ENCODE results near the gene SLC9A4.

- no peak for TF ChIP-seq ZFP3 (CRISPR knock-in tag; IDR thresholded peaks at IDR 0.05)
- TF ChIP-seq CREB5 (CRISPR knock-in tag; IDR thresholded peaks at IDR 0.05; ENCODE audit: low read depth) = no peak
- TF ChIP-seq TOX (CRISPR knock-in tag; IDR thresholded peaks at IDR 0.05; ENCODE audit: borderline replicate concordance) = no peak
- no peak for TF ChIP-seq ARNTL (CRISPR knock-in tag; IDR thresholded peaks at IDR 0.05; ENCODE audit: borderline replicate concordance, low read depth)
- TF ChIP-seq BACH2 (CRISPR knock-in tag; IDR thresholded peaks at IDR 0.05; ENCODE audit: borderline replicate concordance) = no peak
- TF ChIP-seq PATZ1 (CRISPR knock-in tag; IDR thresholded peaks at IDR 0.05; ENCODE audit: borderline replicate concordance) = no peak
- no peak for TF ChIP-seq RARB (CRISPR knock-in tag; IDR thresholded peaks at IDR 0.05)
- no peak for TF ChIP-seq ZFP30 (CRISPR knock-in tag; IDR thresholded peaks at IDR 0.05)
- no peak for TF ChIP-seq ZNF70 (CRISPR knock-in tag; IDR thresholded peaks at IDR 0.05)
Measured at GRCh38 chr2:102438111-102438510, 34.9 kb upstream of the SLC9A4 start.
